GM18873 (cell line): ENCODE data around the gene PPP3R2.

ENCODE experiments used
- ATAC-seq: cut with Tn5 transposase; IDR thresholded peaks from one replicate; pipeline ENCODE4 v1.9.1; 2021; ENCODE audit warnings: mild to moderate bottlenecking, moderate library complexity, moderate number of reproducible peaks; ENCODE audit not compliant: unreplicated experiment, low FRiP score

Gene PPP3R2

DNA sequence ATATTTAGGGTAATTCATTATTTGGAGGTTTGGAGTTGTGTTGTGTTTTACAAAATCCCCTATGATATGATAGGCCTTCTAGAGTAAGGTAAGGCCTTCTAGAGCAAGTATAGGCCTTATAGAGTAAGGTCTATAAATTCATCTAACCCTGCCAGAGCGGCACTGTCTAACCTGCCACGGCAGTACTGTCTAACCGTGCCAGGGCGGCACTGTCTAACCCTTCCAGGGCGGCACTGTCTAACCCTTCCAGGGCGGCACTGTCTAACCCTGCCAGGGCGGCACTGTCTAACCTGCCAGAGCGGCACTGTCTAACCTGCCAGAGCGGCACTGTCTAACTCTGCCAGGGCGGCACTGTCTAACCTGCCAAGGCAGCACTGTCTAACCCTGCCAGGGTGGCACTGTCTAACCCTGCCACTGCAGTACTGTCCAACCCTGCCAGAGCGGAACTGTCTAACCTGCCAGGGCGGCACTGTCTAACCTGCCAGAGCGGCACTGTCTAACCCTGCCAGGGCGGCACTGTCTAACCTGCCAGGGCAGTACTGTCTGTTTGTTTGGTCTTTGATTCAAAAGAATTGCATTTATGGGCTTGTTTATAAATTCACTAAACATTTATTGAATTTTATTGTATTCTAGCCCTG, 51.6 kb downstream of the PPP3R2 start:
- ATAC-seq = no peak
